H9 (cell line): ENCODE results near the gene MTHFD2. TPM values are rescaled to one million over a fixed set of nuclear protein-coding genes. Genes with fewer than 3 reads are reported as not detected.

Experiments
- DNase-seq: peaks from one replicate; pipeline ENCODE4 v3.0.0-alpha.2; 2017
- H2AFZ ChIP-seq: one replicate; pipeline ENCODE4 v1.6.1; 2013; ENCODE audit warnings: mild to moderate bottlenecking, low read length, control low read depth, moderate library complexity
- H2AK5ac ChIP-seq: 2 replicates; pipeline ENCODE4 v1.6.1; 2013; ENCODE audit warnings: low read length, control low read depth, mixed read lengths; ENCODE audit not compliant: insufficient read length
- H2BK120ac ChIP-seq: one replicate; pipeline ENCODE4 v1.6.1; 2013; ENCODE audit warnings: low read depth, mild to moderate bottlenecking, low read length, control low read depth, inconsistent platforms; ENCODE audit not compliant: poor library complexity, severe bottlenecking
- H2BK12ac ChIP-seq: 2 replicates; pipeline ENCODE4 v1.6.1; 2013; ENCODE audit warnings: low read length, control low read depth, mixed read lengths, low read depth; ENCODE audit not compliant: insufficient read length
- H2BK15ac ChIP-seq: 2 replicates; pipeline ENCODE4 v1.6.1; 2013; ENCODE audit warnings: low read depth, low read length, control low read depth
- H2BK20ac ChIP-seq: one replicate; pipeline ENCODE4 v1.6.1; 2013; ENCODE audit warnings: low read depth, mild to moderate bottlenecking, low read length, control low read depth, inconsistent platforms; ENCODE audit not compliant: poor library complexity, severe bottlenecking
- H2BK5ac ChIP-seq: 2 replicates; pipeline ENCODE4 v1.6.1; 2013; ENCODE audit warnings: low read length, control low read depth, mixed read lengths; ENCODE audit not compliant: insufficient read length
- H3K14ac ChIP-seq: 2 replicates; pipeline ENCODE4 v1.6.1; 2013; ENCODE audit warnings: low read length, control low read depth; ENCODE audit not compliant: insufficient read depth
- H3K18ac ChIP-seq: 2 replicates; pipeline ENCODE4 v1.6.1; 2013; ENCODE audit warnings: low read depth, mild to moderate bottlenecking, mixed read lengths, low read length, control low read depth; ENCODE audit not compliant: insufficient read length
- H3K23ac ChIP-seq: 2 replicates; pipeline ENCODE4 v1.6.1; 2013; ENCODE audit warnings: low read length, control low read depth, mixed read lengths, low read depth; ENCODE audit not compliant: insufficient read length
- H3K23me2 ChIP-seq: 2 replicates; pipeline ENCODE4 v1.6.1; 2013; ENCODE audit warnings: low read depth, mild to moderate bottlenecking, mixed read lengths, low read length, control low read depth; ENCODE audit not compliant: insufficient read length, poor library complexity, severe bottlenecking
- H3K27ac ChIP-seq: 2 replicates; pipeline ENCODE4 v1.5.1; 2013; ENCODE audit warnings: low read length, control low read depth, mixed read lengths, low read depth; ENCODE audit not compliant: insufficient read length
- H3K27me3 ChIP-seq: 2 replicates; pipeline ENCODE4 v1.6.1; 2013; ENCODE audit warnings: low read length, control low read depth, inconsistent platforms; ENCODE audit not compliant: insufficient read depth
- H3K4ac ChIP-seq: 2 replicates; pipeline ENCODE4 v1.6.1; 2013; ENCODE audit warnings: low read depth, mild to moderate bottlenecking, control low read depth, inconsistent platforms, low read length, moderate library complexity
- H3K4me1 ChIP-seq: 2 replicates; pipeline ENCODE4 v1.6.1; 2013; ENCODE audit warnings: low read length, control low read depth, inconsistent platforms; ENCODE audit not compliant: insufficient read depth
- H3K4me2 ChIP-seq: 2 replicates; pipeline ENCODE4 v1.6.1; 2013; ENCODE audit warnings: low read length, control low read depth, mixed read lengths; ENCODE audit not compliant: insufficient read length, insufficient read depth
- H3K56ac ChIP-seq: 2 replicates; pipeline ENCODE4 v1.6.1; 2013; ENCODE audit warnings: low read depth, mild to moderate bottlenecking, mixed read lengths, low read length, control low read depth; ENCODE audit not compliant: insufficient read length
- H3K79me1 ChIP-seq: 2 replicates; pipeline ENCODE4 v1.6.1; 2013; ENCODE audit warnings: low read depth, mild to moderate bottlenecking, moderate library complexity, low read length, control low read depth, inconsistent platforms; ENCODE audit not compliant: insufficient read depth, poor library complexity, severe bottlenecking
- H3K79me2 ChIP-seq: 2 replicates; pipeline ENCODE4 v1.6.1; 2013; ENCODE audit warnings: low read length, control low read depth, inconsistent platforms; ENCODE audit not compliant: insufficient read depth
- H3K9ac ChIP-seq: 2 replicates; pipeline ENCODE4 v1.6.1; 2013; ENCODE audit warnings: low read length, control low read depth, mixed read lengths; ENCODE audit not compliant: insufficient read length; ENCODE audit errors: extremely low read depth
- H3K9me3 ChIP-seq: one replicate; pipeline ENCODE4 v1.6.1; 2013; ENCODE audit warnings: low read depth, low read length, inconsistent platforms; ENCODE audit not compliant: control insufficient read depth
- H3T11ph ChIP-seq: one replicate; pipeline ENCODE4 v1.6.1; 2013; ENCODE audit warnings: mild to moderate bottlenecking, low read length, control low read depth, inconsistent platforms
- H4K20me1 ChIP-seq: one replicate; pipeline ENCODE4 v1.6.1; 2013; ENCODE audit not compliant: control insufficient read depth, insufficient read length, insufficient read depth
- H4K5ac ChIP-seq: 2 replicates; pipeline ENCODE4 v1.6.1; 2013; ENCODE audit warnings: low read depth, mild to moderate bottlenecking, mixed read lengths, low read length, control low read depth; ENCODE audit not compliant: insufficient read length
- H4K8ac ChIP-seq: replicated peaks from 2 replicates; pipeline ENCODE4 v1.6.1; 2013; ENCODE audit warnings: low read length, control low read depth, mixed read lengths, low read depth; ENCODE audit not compliant: insufficient read length
- H4K91ac ChIP-seq: 2 replicates; pipeline ENCODE4 v1.6.1; 2013; ENCODE audit warnings: low read depth, mild to moderate bottlenecking, moderate library complexity, mixed read lengths, low read length, control low read depth; ENCODE audit not compliant: insufficient read length
- H3K27ac Mint-ChIP-seq, 3 experiments: 2 replicates in 2 of 3; 3 replicates in 1 of 3; pipeline ENCODE4 v1.8.0; 2020 to 2021; ENCODE audit warnings: mixed read lengths in 3 of 3, mild to moderate bottlenecking in 1 of 3, moderate library complexity in 1 of 3
- H3K27me3 Mint-ChIP-seq: 2 replicates; pipeline ENCODE4 v1.8.0; 2021; ENCODE audit warnings: low read depth, mild to moderate bottlenecking, moderate library complexity, mixed read lengths
- H3K36me3 Mint-ChIP-seq, 3 experiments: 2 replicates in 2 of 3; 3 replicates in 1 of 3; pipeline ENCODE4 v1.8.0; 2020 to 2021; ENCODE audit warnings: low read depth in 3 of 3, mixed read lengths in 3 of 3; ENCODE audit not compliant: insufficient read depth in 1 of 3
- H3K4me1 Mint-ChIP-seq, 2 experiments: 2 replicates each; pipeline ENCODE4 v1.8.0; 2020; ENCODE audit warnings: mixed read lengths in 2 of 2
- H3K4me3 Mint-ChIP-seq, 2 experiments: 2 replicates in 1 of 2; 3 replicates in 1 of 2; pipeline ENCODE4 v1.8.0; 2020 to 2021; ENCODE audit warnings: mild to moderate bottlenecking in 2 of 2, mixed read lengths in 2 of 2, moderate library complexity in 1 of 2
- H3K9me3 Mint-ChIP-seq, 2 experiments: 2 replicates in 1 of 2; 3 replicates in 1 of 2; pipeline ENCODE4 v1.8.0; 2020; ENCODE audit warnings: mild to moderate bottlenecking in 2 of 2, mixed read lengths in 2 of 2, moderate library complexity in 1 of 2
- WGBS: extraction: QIAGEN DNeasy Blood & Tissue Kit; methylation state at CpG from one replicate; pipeline ENCODE4 v1.1.7; 2013; ENCODE audit warnings: missing lambda C conversion rate, low lambda C conversion rate, mixed read lengths; ENCODE audit not compliant: insufficient read length; ENCODE audit errors: extremely low coverage; 5-methylcytosine and 5-hydroxymethylcytosine counted together
- total RNA-seq: library from RNA; stranded (reverse); gene quantifications from 2 replicates; pipeline ENCODE4 v1.2.1, GENCODE V29; 2021
- TF ChIP-seq, protein P1 (sequence below): fragments of 200-600 bp; sonication (generic); conservative IDR thresholded peaks from 3 replicates; pipeline ENCODE4 v1.8.0; 2021; ENCODE audit warnings: antibody characterized with exemption, mild to moderate bottlenecking

Gene MTHFD2
- total RNA-seq, 1 experiment from 2014 or later = 201 TPM

DNA sequence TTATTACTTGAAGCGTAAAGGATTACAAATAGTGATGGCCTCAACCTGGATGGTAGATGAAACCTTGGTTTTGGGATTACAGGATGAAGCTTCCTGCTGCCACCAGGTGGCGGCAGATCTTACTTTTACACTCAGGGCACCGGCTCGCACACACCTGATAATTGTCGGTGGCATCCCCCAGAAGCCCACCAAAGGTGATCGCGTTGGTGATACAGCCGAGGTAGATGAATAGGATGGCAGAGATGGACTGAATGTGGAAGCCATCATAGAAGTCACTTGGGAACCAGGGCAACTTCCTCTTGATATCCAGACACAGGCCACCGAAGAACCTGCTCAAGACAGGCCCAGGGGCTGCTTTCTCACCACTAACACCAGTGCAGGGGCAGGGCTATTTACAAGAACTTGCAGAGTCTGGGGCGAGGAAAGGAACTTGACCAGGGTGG lies 51.8 kb downstream of the MTHFD2 start:
- Histone ChIP-seq H3K27ac (no peak overlapping the region), H4K91ac (no peak overlapping the region), H4K5ac (no peak overlapping the region), H2BK12ac (no peak overlapping the region), H2BK15ac (no peak overlapping the region), H3K9me3 (no peaks in the 10 kb centered on the region), H3K4ac (no peak overlapping the region), H2BK20ac (no peak overlapping the region), H2AK5ac (no peak overlapping the region), H2BK5ac (no peak overlapping the region), H2BK120ac (no peak overlapping the region), H3K23me2 (no peaks in the 10 kb centered on the region), H3K23ac (no peak overlapping the region), H3K9ac (no peak overlapping the region), H3K56ac (no peak overlapping the region), H2AFZ (no peak overlapping the region), H3K4me2 (no peak overlapping the region), H3K18ac (no peak overlapping the region), H3K79me2 (no peaks in the 10 kb centered on the region), H3T11ph (no peak overlapping the region), H3K27me3 (no peaks in the 10 kb centered on the region), H3K4me1 (no peaks in the 10 kb centered on the region), H4K8ac (no peak overlapping the region), H3K79me1 (no peaks in the 10 kb centered on the region), H4K20me1 (no peaks in the 10 kb centered on the region), H3K14ac (no peak overlapping the region)
- no peaks in the 10 kb centered on the region for H3K9me3 Mint-ChIP-seq
- H3K36me3 Mint-ChIP-seq = no peaks in the 10 kb centered on the region; a peak in 2 of 7 replicates
- H3K4me1 Mint-ChIP-seq = no peaks in the 10 kb centered on the region
- peaks cover 11% of the 10 kb centered on the region for H3K27me3 Mint-ChIP-seq
- H3K4me3 Mint-ChIP-seq = no peak overlapping the region
- TF ChIP-seq, protein P1, sequence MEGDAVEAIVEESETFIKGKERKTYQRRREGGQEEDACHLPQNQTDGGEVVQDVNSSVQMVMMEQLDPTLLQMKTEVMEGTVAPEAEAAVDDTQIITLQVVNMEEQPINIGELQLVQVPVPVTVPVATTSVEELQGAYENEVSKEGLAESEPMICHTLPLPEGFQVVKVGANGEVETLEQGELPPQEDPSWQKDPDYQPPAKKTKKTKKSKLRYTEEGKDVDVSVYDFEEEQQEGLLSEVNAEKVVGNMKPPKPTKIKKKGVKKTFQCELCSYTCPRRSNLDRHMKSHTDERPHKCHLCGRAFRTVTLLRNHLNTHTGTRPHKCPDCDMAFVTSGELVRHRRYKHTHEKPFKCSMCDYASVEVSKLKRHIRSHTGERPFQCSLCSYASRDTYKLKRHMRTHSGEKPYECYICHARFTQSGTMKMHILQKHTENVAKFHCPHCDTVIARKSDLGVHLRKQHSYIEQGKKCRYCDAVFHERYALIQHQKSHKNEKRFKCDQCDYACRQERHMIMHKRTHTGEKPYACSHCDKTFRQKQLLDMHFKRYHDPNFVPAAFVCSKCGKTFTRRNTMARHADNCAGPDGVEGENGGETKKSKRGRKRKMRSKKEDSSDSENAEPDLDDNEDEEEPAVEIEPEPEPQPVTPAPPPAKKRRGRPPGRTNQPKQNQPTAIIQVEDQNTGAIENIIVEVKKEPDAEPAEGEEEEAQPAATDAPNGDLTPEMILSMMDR = peak; percentile 91
- no peak overlapping the region for H3K27ac Mint-ChIP-seq
- DNase-seq = peak; percentile 59
- WGBS = no CpG with 5 or more reads among the region's 10 CpGs
